NB4 (cell line): ENCODE measurements around the gene DYNC1H1.
A peak's percentile ranks its signal among the peaks of the same experiment; 100 is the strongest.

Source experiments
- DNase-seq: peaks from one replicate; pipeline ENCODE4 v3.0.0; 2010; ENCODE audit warnings: low read depth
- H3K4me3 ChIP-seq: one replicate; pipeline ENCODE4 v1.5.1; 2011; ENCODE audit warnings: mild to moderate bottlenecking, low read depth, low read length, moderate library complexity
- MYC ChIP-seq: IDR thresholded peaks from 2 replicates; pipeline ENCODE4 v1.6.1; 2011; ENCODE audit warnings: low read depth, low read length
- POLR2A ChIP-seq: IDR thresholded peaks from 2 replicates; pipeline ENCODE4 v1.6.1; 2011; ENCODE audit warnings: mild to moderate bottlenecking; ENCODE audit not compliant: insufficient read length; ENCODE audit errors: extremely low read depth
- TF ChIP-seq, protein P1 (sequence below): IDR thresholded peaks from 2 replicates; pipeline ENCODE4 v1.6.1; 2011; ENCODE audit warnings: low read depth, low read length
- TF ChIP-seq, protein P2 (sequence below): IDR thresholded peaks from one replicate; pipeline ENCODE4 v1.5.1; 2012; ENCODE audit warnings: low read depth, low read length

Gene DYNC1H1

DNA sequence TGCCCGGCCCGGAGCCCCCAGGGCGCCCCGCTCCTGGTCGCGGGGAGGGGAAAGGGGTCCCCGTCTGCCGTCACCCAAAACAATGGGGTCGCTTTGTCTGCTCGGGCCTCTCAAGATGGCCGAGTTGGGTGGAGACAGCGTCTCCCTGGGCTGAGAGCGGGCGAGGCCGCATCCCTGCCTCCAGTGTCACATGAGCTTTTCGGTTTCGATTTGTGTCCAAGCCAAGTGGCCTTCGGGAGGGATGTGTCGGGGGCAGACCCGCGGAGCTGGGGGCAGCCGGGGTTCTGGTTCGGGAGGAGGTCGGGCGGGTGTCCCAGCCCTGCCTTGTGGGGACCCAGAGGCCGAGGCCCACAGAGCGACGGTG is 790 bp downstream of the DYNC1H1 start:
- peak; percentile 71 for DNase-seq

DNA sequence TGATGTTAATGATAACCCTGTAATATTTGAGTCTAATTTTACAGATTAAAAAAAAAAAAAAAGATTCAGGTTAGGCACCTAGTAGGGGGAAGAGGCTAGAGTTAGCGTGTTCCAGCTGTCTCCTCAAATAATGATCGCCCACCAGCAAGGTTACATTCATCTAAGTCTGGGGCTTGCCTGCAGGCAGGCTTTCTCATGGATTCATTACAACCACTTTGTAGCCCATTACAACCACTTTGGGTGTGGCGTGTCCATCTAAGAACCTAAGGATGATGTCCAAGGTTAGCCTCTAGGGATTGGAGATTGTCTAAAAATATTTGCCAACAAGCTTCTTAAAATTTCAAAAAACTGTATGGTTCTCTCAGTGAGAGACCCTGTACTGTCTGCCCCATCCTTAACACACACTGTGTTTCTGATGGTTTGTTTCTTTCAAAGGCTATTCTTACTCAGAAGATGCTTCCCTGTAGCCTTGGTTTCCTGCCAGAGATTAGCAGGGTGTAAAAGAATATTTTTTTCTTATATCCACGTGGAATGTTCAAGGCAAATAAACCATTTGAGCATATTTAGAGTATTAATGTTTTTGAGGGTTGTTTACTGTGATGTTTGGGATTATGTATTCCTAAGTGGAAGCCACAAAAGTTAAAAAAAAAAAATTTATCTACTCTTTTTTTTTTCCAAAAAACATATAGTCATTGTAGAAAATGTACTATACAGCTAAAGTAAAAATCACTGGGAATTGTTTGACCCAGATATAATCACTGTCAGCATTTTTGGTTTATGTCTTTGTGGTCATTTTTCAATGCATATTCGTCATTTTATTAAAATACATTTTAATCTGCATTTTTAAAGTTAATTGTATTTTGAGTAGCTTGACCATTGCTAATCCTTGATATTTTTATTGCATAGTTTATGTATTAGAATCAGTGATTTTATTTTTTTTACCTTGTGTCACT is 1.7 kb downstream of the DYNC1H1 start:
- no peak for DNase-seq
- H3K4me3 ChIP-seq = peak overlapping the region; percentile 85
- TF ChIP-seq, protein P1, sequence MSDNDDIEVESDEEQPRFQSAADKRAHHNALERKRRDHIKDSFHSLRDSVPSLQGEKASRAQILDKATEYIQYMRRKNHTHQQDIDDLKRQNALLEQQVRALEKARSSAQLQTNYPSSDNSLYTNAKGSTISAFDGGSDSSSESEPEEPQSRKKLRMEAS = no peak
- TF ChIP-seq, protein P2, sequence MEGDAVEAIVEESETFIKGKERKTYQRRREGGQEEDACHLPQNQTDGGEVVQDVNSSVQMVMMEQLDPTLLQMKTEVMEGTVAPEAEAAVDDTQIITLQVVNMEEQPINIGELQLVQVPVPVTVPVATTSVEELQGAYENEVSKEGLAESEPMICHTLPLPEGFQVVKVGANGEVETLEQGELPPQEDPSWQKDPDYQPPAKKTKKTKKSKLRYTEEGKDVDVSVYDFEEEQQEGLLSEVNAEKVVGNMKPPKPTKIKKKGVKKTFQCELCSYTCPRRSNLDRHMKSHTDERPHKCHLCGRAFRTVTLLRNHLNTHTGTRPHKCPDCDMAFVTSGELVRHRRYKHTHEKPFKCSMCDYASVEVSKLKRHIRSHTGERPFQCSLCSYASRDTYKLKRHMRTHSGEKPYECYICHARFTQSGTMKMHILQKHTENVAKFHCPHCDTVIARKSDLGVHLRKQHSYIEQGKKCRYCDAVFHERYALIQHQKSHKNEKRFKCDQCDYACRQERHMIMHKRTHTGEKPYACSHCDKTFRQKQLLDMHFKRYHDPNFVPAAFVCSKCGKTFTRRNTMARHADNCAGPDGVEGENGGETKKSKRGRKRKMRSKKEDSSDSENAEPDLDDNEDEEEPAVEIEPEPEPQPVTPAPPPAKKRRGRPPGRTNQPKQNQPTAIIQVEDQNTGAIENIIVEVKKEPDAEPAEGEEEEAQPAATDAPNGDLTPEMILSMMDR = no peak
- TF ChIP-seq POLR2A (no peak), MYC (no peak)

More for the DNA sequence above, 790 bp downstream of the DYNC1H1 start:
- TF ChIP-seq MYC (no peak), POLR2A (no peak)
- TF ChIP-seq, protein P2 = no peak
- TF ChIP-seq, protein P1 = no peak; the same call in 1 of the 2 replicates
- peak overlapping the region; percentile 85 for H3K4me3 ChIP-seq

DNA sequence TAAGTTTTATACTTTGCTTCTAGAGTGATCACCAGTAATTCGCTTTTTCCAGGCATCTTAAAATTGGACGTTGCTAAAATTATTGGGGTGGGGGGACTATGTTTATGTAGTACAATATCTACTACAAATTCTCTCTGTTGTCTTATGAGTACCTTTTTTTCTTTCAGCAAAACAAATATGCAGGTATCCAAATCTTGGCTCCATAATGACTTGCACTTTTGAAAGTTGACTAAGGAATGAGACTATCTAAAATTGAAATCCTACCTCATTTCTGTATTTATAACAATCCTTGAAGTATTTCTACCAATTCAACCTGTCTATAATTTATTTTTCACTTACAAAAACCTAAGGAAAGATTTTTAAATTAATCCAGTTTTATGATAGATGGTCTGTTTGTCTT is 2.4 kb downstream of the DYNC1H1 start:
- H3K4me3 ChIP-seq = peak overlapping the region; percentile 85
- no peak for DNase-seq
- no peak for TF ChIP-seq MYC
- TF ChIP-seq, protein P1 = no peak
- no peak for TF ChIP-seq POLR2A
- TF ChIP-seq, protein P2 = no peak

DNA sequence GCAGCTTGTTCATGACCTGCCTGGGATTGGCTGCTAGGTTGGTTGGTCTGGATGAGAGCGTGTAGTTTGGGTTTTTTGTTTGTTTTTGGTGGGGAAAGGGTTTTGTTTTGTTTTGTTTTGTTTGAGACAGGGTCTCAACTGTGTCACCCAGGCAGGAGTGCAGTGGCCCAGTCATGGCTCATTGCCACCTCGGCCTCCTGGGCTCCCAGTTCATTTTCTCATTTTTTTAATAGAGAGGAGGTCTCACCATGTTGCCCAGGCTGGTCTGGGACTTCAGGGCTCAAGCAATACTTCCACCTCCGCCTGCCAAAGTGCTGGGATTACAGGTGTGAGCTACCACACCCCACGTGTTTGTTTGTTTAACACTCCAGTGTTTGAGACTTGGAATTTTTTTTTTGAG is 3.8 kb downstream of the DYNC1H1 start:
- no peak for TF ChIP-seq MYC
- TF ChIP-seq, protein P1 = no peak
- TF ChIP-seq, protein P2 = no peak
- no peak for TF ChIP-seq POLR2A
- no peak overlapping the region for H3K4me3 ChIP-seq
- DNase-seq = no peak

DNA sequence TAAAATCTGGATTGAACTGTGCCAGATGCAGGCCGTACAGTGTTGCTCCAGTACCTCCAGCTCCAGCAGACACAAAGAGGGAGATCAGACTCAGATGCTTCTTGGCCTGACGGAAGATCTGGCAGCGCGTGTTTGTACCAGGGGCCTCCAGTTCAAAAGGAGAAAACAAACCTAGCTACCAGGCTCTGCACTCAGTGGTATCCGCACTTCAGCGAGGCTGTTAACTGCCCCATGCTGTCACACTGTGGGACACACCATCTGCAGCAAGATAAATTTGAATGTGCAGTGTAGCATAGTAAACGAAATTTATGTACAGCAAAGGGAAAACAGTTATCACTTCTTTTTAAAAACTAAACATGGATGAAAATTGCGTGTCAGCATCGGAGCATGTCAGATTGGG is 5.1 kb downstream of the DYNC1H1 start:
- H3K4me3 ChIP-seq = no peak overlapping the region
- TF ChIP-seq MYC (no peak), POLR2A (no peak)
- TF ChIP-seq, protein P1 = no peak
- TF ChIP-seq, protein P2 = no peak
- DNase-seq = no peak
